Spleen (tissue), 7 donors: ENCODE measurements around the gene ENO2.

ENCODE experiments used
- CTCF ChIP-seq, 11 experiments: fragments of 200-600 bp in 7 of 11; fragments of 450-650 bp in 4 of 11; sonication (generic) in 4 of 11; IDR thresholded peaks in 8 of 11; conservative IDR thresholded peaks in 3 of 11; 1 replicate in 7 of 11; 2 replicates in 4 of 11; pipeline versions ENCODE4 v1.4.0 to v1.8.0; 2016 to 2021; ENCODE audit warnings: antibody characterized with exemption in 11 of 11, inconsistent platforms in 4 of 11, mild to moderate bottlenecking in 1 of 11
- POLR2AphosphoS5 ChIP-seq, 3 donors: sonication (generic); formaldehyde crosslinking; IDR thresholded peaks; one replicate each; pipeline ENCODE4 v1.5.1; 2017; ENCODE audit warnings: antibody characterized with exemption in 3 of 3
- donor health status: DM: no; HTN: no; CAD: no; lungs with moderate emphysema.
- donor health status: DM: no; HTN: no; CAD: no.
- donor health status: DM: no; HTN: no; CAD: no.

DNA sequence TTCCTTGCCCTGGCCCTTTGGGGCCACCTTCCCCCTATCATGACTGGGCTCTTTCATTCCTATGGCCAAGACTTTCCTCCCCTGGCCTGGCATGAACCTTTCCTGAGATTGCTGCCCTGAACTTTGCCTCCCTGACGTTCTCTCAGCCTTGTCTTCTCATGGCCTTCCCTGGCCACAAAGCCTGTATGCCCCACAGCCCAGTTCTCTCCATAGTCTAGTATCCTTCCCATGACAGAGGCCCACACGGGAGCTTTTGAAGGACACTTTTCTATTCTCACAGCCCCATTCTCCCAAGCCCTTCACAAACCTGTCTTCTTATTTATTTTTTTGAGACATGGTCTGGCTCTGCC lies 24.8 kb downstream of the ENO2 start:
- TF ChIP-seq CTCF (IDR thresholded peaks at IDR 0.05 in 8 of 11, conservative IDR thresholded peaks at IDR 0.05 in 3 of 11) (no peak), POLR2AphosphoS5 (IDR thresholded peaks at IDR 0.05) (peak in 1 of 3 donors; percentile 3)
